Measurements from ENCODE around the gene GATAD1.
"Not testable (repeated sequence)": the region's sequence is repeated elsewhere in the genome, so short reads cannot be mapped to it uniquely, and the experiment has no call there.

Gene GATAD1

DNA sequence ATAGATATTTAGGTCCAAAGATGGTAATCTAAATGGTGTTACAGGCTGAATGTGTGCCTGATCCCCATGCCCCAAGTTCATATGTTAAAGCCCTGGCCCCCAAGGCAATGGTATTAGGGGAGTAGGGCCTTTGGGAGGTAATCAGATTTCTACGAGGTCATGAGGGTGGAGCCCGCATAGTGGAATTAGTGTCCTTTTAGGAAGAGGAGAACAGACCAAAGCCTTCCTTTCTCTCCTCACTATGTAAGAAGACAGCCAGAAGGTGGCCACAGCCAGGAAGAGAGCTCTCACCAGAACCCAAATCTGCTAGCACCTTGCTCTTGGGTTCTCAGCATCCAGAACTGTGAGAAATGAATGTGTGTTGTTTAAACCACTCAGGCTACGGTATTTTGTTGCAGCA, 15.3 kb downstream of the GATAD1 start:
- Histone ChIP-seq H3K9ac (ENCODE audit: low read depth, low read length) (no peak overlapping the region), H3K4me1 (ENCODE audit: control insufficient read depth, insufficient read depth, low read length) (no peaks in the 10 kb centered on the region), H3K27ac (ENCODE audit: low read depth, low read length) (no peak overlapping the region), H3K36me3 (ENCODE audit: control insufficient read depth, insufficient read depth, low read length) (peaks cover 10% of the 10 kb centered on the region), H3K9me3 (ENCODE audit: control insufficient read depth, insufficient read depth, low read length) (no peaks in the 10 kb centered on the region), H3K27me3 (ENCODE audit: control insufficient read depth, insufficient read depth, low read length) (no peaks in the 10 kb centered on the region), H3K4me3 (ENCODE audit: low read depth, low read length) (no peak overlapping the region)

DNA sequence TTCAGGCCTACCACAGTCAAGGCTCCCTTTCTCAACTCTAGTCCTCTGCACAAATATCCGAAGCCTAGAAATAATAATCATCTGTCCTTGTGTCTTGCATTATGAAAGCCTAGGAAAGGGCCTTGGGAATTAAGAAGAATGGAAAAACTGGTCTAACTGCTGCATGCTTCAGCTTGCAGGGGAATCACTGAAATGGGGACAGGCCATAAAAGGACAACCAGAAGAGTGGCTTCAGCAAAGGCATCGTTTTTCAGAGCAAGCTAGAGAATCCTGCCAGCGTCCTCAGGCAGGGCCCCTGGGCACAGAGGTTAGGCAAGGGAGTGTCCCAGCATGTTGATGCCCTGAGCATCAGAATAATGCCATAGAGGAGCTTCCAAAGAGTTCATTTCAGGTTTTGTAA, 17.2 kb downstream of the GATAD1 start:
- Histone ChIP-seq H3K27ac (ENCODE audit: low read depth, low read length) (no peak overlapping the region), H3K9ac (ENCODE audit: low read depth, low read length) (no peak overlapping the region), H3K4me3 (ENCODE audit: low read depth, low read length) (no peak overlapping the region), H3K36me3 (ENCODE audit: control insufficient read depth, insufficient read depth, low read length) (no peaks in the 10 kb centered on the region), H3K27me3 (ENCODE audit: control insufficient read depth, insufficient read depth, low read length) (no peaks in the 10 kb centered on the region), H3K9me3 (ENCODE audit: control insufficient read depth, insufficient read depth, low read length) (0 out of 2 replicates have a peak, but pooled peaks cover 2% of the 10 kb centered on the region), H3K4me1 (ENCODE audit: control insufficient read depth, insufficient read depth, low read length) (no peaks in the 10 kb centered on the region)

DNA sequence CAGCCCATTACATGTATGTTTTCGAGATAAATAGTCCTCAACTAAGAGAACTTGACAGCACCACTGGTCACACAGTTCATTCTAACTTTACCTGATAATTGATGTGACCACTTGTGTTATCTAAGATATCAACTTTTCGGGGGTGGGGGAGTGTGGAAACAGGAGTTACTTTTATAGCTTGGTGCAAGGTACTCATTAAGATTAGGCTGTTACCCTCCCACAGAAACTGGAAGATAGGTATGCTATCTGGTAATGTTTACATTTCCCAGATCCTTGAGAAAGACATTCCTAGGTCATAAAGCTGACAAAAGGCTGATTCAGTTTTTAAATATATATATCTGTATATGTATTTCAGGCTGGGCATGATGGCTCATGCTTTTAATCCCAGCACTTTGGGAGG, 19.4 kb downstream of the GATAD1 start:
- no peak overlapping the region for H3K27ac ChIP-seq (ENCODE audit: low read depth, low read length)
- no peak overlapping the region for H3K4me3 ChIP-seq (ENCODE audit: low read depth, low read length)
- 0 out of 2 replicates have a peak, but pooled peaks cover 2% of the 10 kb centered on the region for H3K9me3 ChIP-seq (ENCODE audit: control insufficient read depth, insufficient read depth, low read length)
- H3K9ac ChIP-seq (ENCODE audit: low read depth, low read length), result no peak overlapping the region
- no peaks in the 10 kb centered on the region for H3K27me3 ChIP-seq (ENCODE audit: control insufficient read depth, insufficient read depth, low read length)
- H3K4me1 ChIP-seq (ENCODE audit: control insufficient read depth, insufficient read depth, low read length), result no peaks in the 10 kb centered on the region
- H3K36me3 ChIP-seq (ENCODE audit: control insufficient read depth, insufficient read depth, low read length), result no peaks in the 10 kb centered on the region

DNA sequence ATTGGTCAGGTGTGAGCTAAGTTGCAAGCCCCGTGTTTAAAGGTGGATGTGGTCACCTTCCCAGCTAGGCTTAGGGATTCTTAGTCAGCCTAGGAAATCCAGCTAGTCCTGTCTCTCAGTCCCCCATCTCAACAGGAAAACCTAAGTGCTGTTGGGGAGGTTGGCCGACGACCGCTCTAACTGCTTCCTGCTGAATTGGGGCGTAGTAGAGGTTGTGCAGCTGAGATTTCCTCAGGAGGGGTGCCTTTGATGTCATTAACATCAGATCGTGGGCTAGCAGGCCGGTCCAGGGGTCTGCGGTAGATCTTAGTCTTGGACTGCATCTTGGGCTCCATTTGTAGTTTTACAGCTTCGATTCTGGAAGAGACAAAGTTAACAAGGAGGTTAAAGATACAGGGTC, 21.3 kb downstream of the GATAD1 start:
- H3K4me1 ChIP-seq (ENCODE audit: control insufficient read depth, insufficient read depth, low read length); H3K9ac ChIP-seq (ENCODE audit: low read depth, low read length); H3K4me3 ChIP-seq (ENCODE audit: low read depth, low read length); H3K9me3 ChIP-seq (ENCODE audit: control insufficient read depth, insufficient read depth, low read length); H3K27ac ChIP-seq (ENCODE audit: low read depth, low read length); H3K36me3 ChIP-seq (ENCODE audit: control insufficient read depth, insufficient read depth, low read length); H3K27me3 ChIP-seq (ENCODE audit: control insufficient read depth, insufficient read depth, low read length): not testable (repeated sequence)

DNA sequence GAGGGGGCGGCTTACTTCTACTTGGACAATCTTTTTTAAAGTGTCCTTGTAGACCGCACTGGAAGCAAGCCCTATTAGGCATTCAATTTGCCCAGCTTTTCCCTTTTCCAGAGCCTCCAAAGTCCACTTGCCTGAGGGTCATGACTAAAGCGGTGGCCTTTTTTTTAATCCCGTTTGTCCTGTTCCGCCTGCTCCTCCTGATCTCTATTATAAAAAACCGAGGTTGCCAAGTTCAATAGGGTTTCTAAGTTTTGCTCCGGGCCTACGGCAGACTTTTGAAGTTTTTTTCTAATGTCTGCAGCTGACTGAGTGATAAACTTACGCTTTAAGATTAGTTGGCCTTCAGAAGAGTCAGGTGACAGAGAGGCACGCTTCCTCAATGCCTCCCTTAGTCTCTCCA, 26.7 kb downstream of the GATAD1 start:
- not testable (repeated sequence) for H3K4me3 ChIP-seq (ENCODE audit: low read depth, low read length); H3K36me3 ChIP-seq (ENCODE audit: control insufficient read depth, insufficient read depth, low read length); H3K9me3 ChIP-seq (ENCODE audit: control insufficient read depth, insufficient read depth, low read length); H3K9ac ChIP-seq (ENCODE audit: low read depth, low read length); H3K4me1 ChIP-seq (ENCODE audit: control insufficient read depth, insufficient read depth, low read length); H3K27me3 ChIP-seq (ENCODE audit: control insufficient read depth, insufficient read depth, low read length); H3K27ac ChIP-seq (ENCODE audit: low read depth, low read length)

DNA sequence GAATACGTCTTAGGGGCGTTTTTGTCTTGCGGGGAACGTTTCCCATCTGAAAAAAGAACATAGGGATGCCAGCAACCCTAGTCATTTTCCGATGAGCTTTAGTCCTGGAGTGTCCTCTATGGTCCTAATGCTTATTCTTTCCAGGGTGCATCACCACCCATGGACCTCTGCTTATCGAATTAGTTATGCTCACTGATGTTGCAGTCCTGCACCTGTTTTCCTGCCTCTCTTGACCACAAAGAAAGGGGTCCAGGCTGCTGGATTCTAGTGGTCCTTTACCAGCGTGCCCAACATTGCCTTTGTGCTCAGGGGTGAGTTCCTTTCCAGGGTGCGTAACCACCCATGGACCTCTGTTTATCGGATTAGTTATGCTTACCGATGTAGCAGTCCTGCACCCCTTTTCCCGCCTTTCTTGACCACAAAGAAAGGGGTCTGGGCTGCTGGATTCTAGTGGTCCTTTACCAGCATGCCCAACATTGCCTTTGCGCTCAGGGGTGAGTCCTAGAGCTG, 28.0 kb downstream of the GATAD1 start:
- not testable (repeated sequence) for H3K9me3 ChIP-seq (ENCODE audit: control insufficient read depth, insufficient read depth, low read length); H3K4me3 ChIP-seq (ENCODE audit: low read depth, low read length); H3K36me3 ChIP-seq (ENCODE audit: control insufficient read depth, insufficient read depth, low read length); H3K27me3 ChIP-seq (ENCODE audit: control insufficient read depth, insufficient read depth, low read length); H3K4me1 ChIP-seq (ENCODE audit: control insufficient read depth, insufficient read depth, low read length); H3K27ac ChIP-seq (ENCODE audit: low read depth, low read length); H3K9ac ChIP-seq (ENCODE audit: low read depth, low read length)

DNA sequence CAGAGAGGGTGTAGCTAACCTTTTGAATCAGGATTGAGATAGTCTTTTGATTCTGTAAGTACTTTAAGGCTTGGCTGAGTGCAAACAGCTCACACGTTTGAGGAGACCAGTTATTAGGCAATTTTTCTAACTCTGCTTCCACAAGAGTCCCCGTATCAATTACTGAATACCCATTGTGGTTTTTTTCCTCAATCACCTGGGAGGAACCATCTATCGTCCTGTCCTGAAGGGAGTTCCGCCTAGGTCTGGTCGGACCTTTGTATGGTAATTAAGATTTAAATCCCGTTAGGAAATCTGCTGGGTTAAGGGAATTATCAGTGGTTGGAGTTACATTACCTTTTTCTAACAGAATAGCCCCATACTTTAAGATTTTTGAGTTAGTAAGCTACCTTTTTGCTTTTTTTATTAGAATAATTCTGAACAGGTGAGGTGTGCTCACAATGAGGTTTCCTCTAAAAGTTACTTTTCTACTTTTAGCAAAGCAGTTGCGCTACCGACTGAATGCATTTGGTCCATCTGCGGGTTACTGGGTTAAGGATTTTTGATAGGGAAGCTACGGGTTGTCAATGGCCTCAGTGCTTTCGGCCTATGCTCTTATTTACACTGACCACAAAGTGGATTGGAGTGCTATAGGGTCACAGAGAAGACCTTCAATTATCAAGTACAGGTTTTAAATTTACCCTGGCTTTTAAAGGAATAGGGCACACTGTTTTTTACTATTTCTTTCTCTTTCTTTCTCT, 28.7 kb downstream of the GATAD1 start:
- H3K27ac ChIP-seq (ENCODE audit: low read depth, low read length); H3K9me3 ChIP-seq (ENCODE audit: control insufficient read depth, insufficient read depth, low read length); H3K36me3 ChIP-seq (ENCODE audit: control insufficient read depth, insufficient read depth, low read length); H3K4me3 ChIP-seq (ENCODE audit: low read depth, low read length); H3K27me3 ChIP-seq (ENCODE audit: control insufficient read depth, insufficient read depth, low read length); H3K4me1 ChIP-seq (ENCODE audit: control insufficient read depth, insufficient read depth, low read length); H3K9ac ChIP-seq (ENCODE audit: low read depth, low read length): not testable (repeated sequence)

DNA sequence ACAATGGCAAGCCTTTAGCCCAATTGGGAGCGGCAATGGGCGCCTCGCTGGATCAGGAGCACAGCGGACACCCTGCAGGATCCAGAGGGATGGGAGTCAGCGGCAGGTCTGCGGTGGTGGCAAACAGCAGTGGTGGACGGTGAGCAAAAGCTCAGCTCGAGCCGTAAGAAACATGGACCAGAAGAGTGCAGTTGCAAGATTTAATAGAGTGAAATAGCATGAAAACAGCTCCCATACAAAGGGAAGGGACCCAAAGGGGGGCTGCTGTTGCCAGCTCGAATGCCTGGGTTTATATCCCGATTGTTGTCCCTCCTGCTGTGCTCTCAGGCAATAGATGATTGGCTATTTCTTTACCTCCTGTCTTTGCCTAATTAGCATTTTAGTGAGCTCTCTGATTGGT, 30.4 kb downstream of the GATAD1 start, which contains the start of gene ERVW-1:
Gene ERVW-1, minus strand, starts transcription at position 266 of the 400 bp plus-strand sequence. CDS start 7,565 bp downstream, outside the sequence.
- not testable (repeated sequence) for H3K27ac ChIP-seq (ENCODE audit: low read depth, low read length); H3K36me3 ChIP-seq (ENCODE audit: control insufficient read depth, insufficient read depth, low read length); H3K9me3 ChIP-seq (ENCODE audit: control insufficient read depth, insufficient read depth, low read length); H3K9ac ChIP-seq (ENCODE audit: low read depth, low read length); H3K4me1 ChIP-seq (ENCODE audit: control insufficient read depth, insufficient read depth, low read length); H3K4me3 ChIP-seq (ENCODE audit: low read depth, low read length); H3K27me3 ChIP-seq (ENCODE audit: control insufficient read depth, insufficient read depth, low read length)

DNA sequence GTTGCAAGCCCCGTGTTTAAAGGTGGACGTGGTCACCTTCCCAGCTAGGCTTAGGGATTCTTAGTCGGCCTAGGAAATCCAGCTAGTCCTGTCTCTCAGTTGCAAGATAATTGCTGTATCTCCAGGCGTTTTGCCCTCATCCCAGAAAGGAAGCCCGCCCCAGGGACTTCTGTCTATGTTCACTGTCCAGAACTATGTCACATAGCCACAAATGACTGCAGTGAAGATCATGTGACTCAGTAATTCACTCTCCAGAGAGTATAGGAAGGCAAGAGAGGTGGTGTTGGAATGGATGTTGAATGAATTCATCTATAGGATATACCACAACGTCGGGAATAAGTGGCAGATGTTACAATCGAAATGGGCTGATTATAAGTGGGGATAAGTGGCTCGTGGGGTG, 30.8 kb downstream of the GATAD1 start:
- no peak overlapping the region for H3K9ac ChIP-seq (ENCODE audit: low read depth, low read length)
- no peaks in the 10 kb centered on the region for H3K27me3 ChIP-seq (ENCODE audit: control insufficient read depth, insufficient read depth, low read length)
- no peaks in the 10 kb centered on the region; the same call in 1 of the 2 replicates for H3K4me1 ChIP-seq (ENCODE audit: control insufficient read depth, insufficient read depth, low read length)
- H3K36me3 ChIP-seq (ENCODE audit: control insufficient read depth, insufficient read depth, low read length), result no peaks in the 10 kb centered on the region
- no peaks in the 10 kb centered on the region for H3K9me3 ChIP-seq (ENCODE audit: control insufficient read depth, insufficient read depth, low read length)
- no peak overlapping the region for H3K4me3 ChIP-seq (ENCODE audit: low read depth, low read length)
- H3K27ac ChIP-seq (ENCODE audit: low read depth, low read length), result no peak overlapping the region

DNA sequence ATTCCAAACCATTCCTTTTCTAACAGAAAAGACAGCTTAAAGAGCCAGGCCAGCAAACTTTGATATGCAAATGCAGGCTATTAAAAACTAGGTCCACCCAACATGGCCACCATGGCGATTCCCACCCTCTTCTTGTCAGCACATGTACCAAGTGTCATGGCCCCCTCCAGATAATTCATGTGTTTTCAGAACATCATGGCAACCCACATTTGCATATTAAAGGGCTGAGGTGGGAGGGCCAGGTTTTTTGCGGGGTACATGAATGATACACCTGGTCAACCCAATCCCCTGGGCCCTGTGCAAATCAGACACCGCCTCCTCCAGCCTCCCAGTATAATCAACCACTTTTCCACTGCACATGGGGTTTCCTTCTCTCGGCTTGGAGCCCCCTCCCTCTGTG, 31.4 kb downstream of the GATAD1 start:
- Histone ChIP-seq H3K9me3 (ENCODE audit: control insufficient read depth, insufficient read depth, low read length) (no peaks in the 10 kb centered on the region), H3K4me1 (ENCODE audit: control insufficient read depth, insufficient read depth, low read length) (no peaks in the 10 kb centered on the region; the same call in 1 of the 2 replicates), H3K36me3 (ENCODE audit: control insufficient read depth, insufficient read depth, low read length) (no peaks in the 10 kb centered on the region), H3K4me3 (ENCODE audit: low read depth, low read length) (no peak overlapping the region), H3K9ac (ENCODE audit: low read depth, low read length) (no peak overlapping the region), H3K27me3 (ENCODE audit: control insufficient read depth, insufficient read depth, low read length) (no peaks in the 10 kb centered on the region), H3K27ac (ENCODE audit: low read depth, low read length) (no peak overlapping the region)

DNA sequence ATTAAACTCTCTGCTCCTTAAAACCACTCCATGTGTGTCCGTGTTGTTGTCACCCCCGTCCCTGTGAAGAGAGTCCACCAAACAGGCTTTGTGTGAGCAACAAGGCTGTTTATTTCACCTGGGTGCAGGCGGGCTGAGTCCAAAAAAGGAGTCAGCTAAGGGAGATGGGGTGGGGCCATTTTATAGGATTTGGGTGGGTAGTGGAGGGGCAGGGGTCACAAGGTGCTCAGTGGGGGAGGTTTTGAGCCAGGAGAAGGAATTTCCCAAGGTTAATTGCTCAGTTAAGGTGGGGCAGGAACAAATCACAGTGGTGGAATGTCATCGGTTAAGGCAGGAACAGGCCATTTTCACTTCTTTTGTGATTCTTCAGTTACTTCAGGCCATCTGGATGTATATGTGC, 31.9 kb downstream of the GATAD1 start:
- H3K4me3 ChIP-seq (ENCODE audit: low read depth, low read length); H3K27me3 ChIP-seq (ENCODE audit: control insufficient read depth, insufficient read depth, low read length); H3K36me3 ChIP-seq (ENCODE audit: control insufficient read depth, insufficient read depth, low read length); H3K27ac ChIP-seq (ENCODE audit: low read depth, low read length); H3K9ac ChIP-seq (ENCODE audit: low read depth, low read length); H3K9me3 ChIP-seq (ENCODE audit: control insufficient read depth, insufficient read depth, low read length); H3K4me1 ChIP-seq (ENCODE audit: control insufficient read depth, insufficient read depth, low read length): not testable (repeated sequence)
